Mesenchymal stem cell (in vitro differentiated cells and primary cell): ENCODE data around the gene SMAD3.

ENCODE experiments used
- DNase-seq: peaks from one replicate; pipeline ENCODE4 v3.0.0-alpha.2; 2013
- H2AFZ ChIP-seq: one replicate; pipeline ENCODE4 v1.6.1; 2013; ENCODE audit warnings: low read depth, mild to moderate bottlenecking, control low read depth, inconsistent platforms, low read length, moderate library complexity
- H2AK5ac ChIP-seq: 2 replicates; pipeline ENCODE4 v1.6.1; 2013; ENCODE audit warnings: low read length, moderate library complexity, mild to moderate bottlenecking, inconsistent platforms; ENCODE audit not compliant: severe bottlenecking
- H2BK120ac ChIP-seq: one replicate; pipeline ENCODE4 v1.6.1; 2013; ENCODE audit warnings: low read depth, mild to moderate bottlenecking, inconsistent platforms, low read length, moderate library complexity
- H2BK12ac ChIP-seq, 2 experiments: one replicate each; pipeline ENCODE4 v1.6.1; 2013; ENCODE audit warnings: inconsistent platforms in 2 of 2, low read length in 2 of 2, mild to moderate bottlenecking in 2 of 2, moderate library complexity in 2 of 2, control low read depth in 1 of 2
- H2BK15ac ChIP-seq: one replicate; pipeline ENCODE4 v1.6.1; 2013; ENCODE audit warnings: mild to moderate bottlenecking, low read depth, inconsistent platforms; ENCODE audit not compliant: poor library complexity, severe bottlenecking
- H2BK5ac ChIP-seq: 2 replicates; pipeline ENCODE4 v1.6.1; 2013; ENCODE audit warnings: low read depth, mild to moderate bottlenecking, low read length, control low read depth, inconsistent platforms; ENCODE audit not compliant: poor library complexity, severe bottlenecking
- H3K14ac ChIP-seq, 2 experiments: one replicate each; pipeline ENCODE4 v1.6.1; 2013; ENCODE audit warnings: inconsistent platforms in 2 of 2, low read length in 2 of 2, control low read depth in 1 of 2, mild to moderate bottlenecking in 1 of 2, moderate library complexity in 1 of 2
- H3K18ac ChIP-seq, 2 experiments: one replicate each; pipeline ENCODE4 v1.6.1; 2013; ENCODE audit warnings: inconsistent platforms in 2 of 2, low read length in 2 of 2, control low read depth in 1 of 2, low read depth in 1 of 2, mild to moderate bottlenecking in 1 of 2
- H3K23ac ChIP-seq, 2 experiments: one replicate each; pipeline ENCODE4 v1.6.1; 2013; ENCODE audit warnings: inconsistent platforms in 2 of 2, low read length in 2 of 2, mild to moderate bottlenecking in 2 of 2, moderate library complexity in 2 of 2, control low read depth in 1 of 2
- H3K27ac ChIP-seq: 2 replicates; pipeline ENCODE4 v1.5.1; 2013; ENCODE audit warnings: mild to moderate bottlenecking, moderate library complexity, low read length, control low read depth, inconsistent platforms; ENCODE audit not compliant: poor library complexity, severe bottlenecking
- H3K27me3 ChIP-seq, 2 experiments: 2 replicates each; pipeline versions ENCODE4 v1.6.1 to v1.7.0; 2013; ENCODE audit warnings: low read length in 2 of 2, mild to moderate bottlenecking in 2 of 2, moderate library complexity in 2 of 2, control low read depth in 1 of 2, inconsistent platforms in 1 of 2; ENCODE audit not compliant: control insufficient read depth in 1 of 2, insufficient read depth in 1 of 2
- H3K36me3 ChIP-seq, 2 experiments: 2 replicates each; pipeline versions ENCODE4 v1.6.1 to v1.7.0; 2013; ENCODE audit warnings: low read length in 2 of 2, control low read depth in 1 of 2, inconsistent platforms in 1 of 2, low read depth in 1 of 2, mild to moderate bottlenecking in 1 of 2; ENCODE audit not compliant: insufficient read depth in 2 of 2, control insufficient read depth in 1 of 2
- H3K4ac ChIP-seq, 2 experiments: one replicate each; pipeline ENCODE4 v1.6.1; 2013; ENCODE audit warnings: inconsistent platforms in 2 of 2, low read length in 2 of 2, mild to moderate bottlenecking in 2 of 2, moderate library complexity in 2 of 2, control low read depth in 1 of 2, low read depth in 1 of 2
- H3K4me1 ChIP-seq: 2 replicates; pipeline ENCODE4 v1.6.1; 2013; ENCODE audit warnings: low read depth, low read length, control low read depth; ENCODE audit not compliant: control insufficient read depth, insufficient read depth
- H3K4me2 ChIP-seq: 2 replicates; pipeline ENCODE4 v1.6.1; 2013; ENCODE audit warnings: low read length, mild to moderate bottlenecking, inconsistent platforms; ENCODE audit not compliant: poor library complexity, severe bottlenecking
- H3K4me3 ChIP-seq, 2 experiments: 2 replicates each; pipeline versions ENCODE4 v1.5.1 to v1.7.0; 2013; ENCODE audit warnings: low read length in 2 of 2, mild to moderate bottlenecking in 2 of 2, control low read depth in 1 of 2, low read depth in 1 of 2; ENCODE audit not compliant: insufficient read depth in 1 of 2
- H3K79me1 ChIP-seq: replicated peaks from 2 replicates; pipeline ENCODE4 v1.6.1; 2013; ENCODE audit warnings: mild to moderate bottlenecking, control low read depth, low read length, inconsistent platforms; ENCODE audit not compliant: poor library complexity, severe bottlenecking
- H3K9ac ChIP-seq: 2 replicates; pipeline ENCODE4 v1.7.0; 2013; ENCODE audit warnings: mild to moderate bottlenecking, low read length, moderate library complexity
- H3K9me3 ChIP-seq: 2 replicates; pipeline ENCODE4 v1.7.0; 2013; ENCODE audit warnings: mild to moderate bottlenecking, low read length; ENCODE audit not compliant: control insufficient read depth
- H4K8ac ChIP-seq: one replicate; pipeline ENCODE4 v1.6.1; 2013; ENCODE audit warnings: inconsistent platforms, mild to moderate bottlenecking, low read length, moderate library complexity
- H4K91ac ChIP-seq: one replicate; pipeline ENCODE4 v1.6.1; 2013; ENCODE audit warnings: mild to moderate bottlenecking, low read length, inconsistent platforms
- WGBS: methylation state at CpG from one replicate; pipeline ENCODE4 v1.1.7; 2013; ENCODE audit warnings: mixed read lengths; 5-methylcytosine and 5-hydroxymethylcytosine counted together

Gene SMAD3

GRCh38 chr15:67115586-67115969, 50.2 kb downstream of the SMAD3 start:
- H3K9ac ChIP-seq: no peak overlapping the region
- H2AFZ ChIP-seq: no peak overlapping the region
- H3K9me3 ChIP-seq: peaks cover 7% of the 10 kb centered on the region
- no peak overlapping the region for H3K23ac ChIP-seq
- H4K91ac ChIP-seq: no peak overlapping the region
- peaks cover 22% of the 10 kb centered on the region for H3K79me1 ChIP-seq
- H3K27me3 ChIP-seq: no peaks in the 10 kb centered on the region
- no peak for DNase-seq
- no peak overlapping the region for H3K27ac ChIP-seq
- no peak overlapping the region for H4K8ac ChIP-seq
- WGBS: 91% methylated on average over 1 of the region's 1 CpG
- H2AK5ac ChIP-seq: no peak overlapping the region
- H2BK120ac ChIP-seq: no peak overlapping the region
- no peak overlapping the region for H3K4me2 ChIP-seq
- no peak overlapping the region for H2BK15ac ChIP-seq
- H2BK12ac ChIP-seq: peak overlapping the region in 1 of 2 experiments; percentile 35
- peaks cover 9% of the 10 kb centered on the region for H3K4me1 ChIP-seq
- H3K4ac ChIP-seq: no peak overlapping the region
- no peak overlapping the region for H2BK5ac ChIP-seq
- peak overlapping the region; percentile 32 to 59 for H3K18ac ChIP-seq
- H3K4me3 ChIP-seq: no peak overlapping the region
- H3K36me3 ChIP-seq: peaks cover 3 to 29% of the 10 kb centered on the region in 2 experiments
- no peak overlapping the region for H3K14ac ChIP-seq

GRCh38 chr15:67116742-67117141, 51.3 kb downstream of the SMAD3 start:
- Histone ChIP-seq H3K4me1 (peaks cover 17% of the 10 kb centered on the region), H3K18ac (peak overlapping the region in 1 of 2 experiments; percentile 48), H3K27me3 (no peaks in the 10 kb centered on the region), H3K14ac (peak overlapping the region in 1 of 2 experiments; percentile 35), H4K91ac (no peak overlapping the region), H3K27ac (no peak overlapping the region), H3K36me3 (peaks cover 3 to 22% of the 10 kb centered on the region in 2 experiments), H2BK12ac (peak overlapping the region in 1 of 2 experiments; percentile 40), H3K9me3 (no peaks in the 10 kb centered on the region), H3K9ac (peak overlapping the region; percentile 1), H2BK5ac (no peak overlapping the region), H3K4me3 (no peak overlapping the region), H2AK5ac (no peak overlapping the region), H2AFZ (no peak overlapping the region), H3K23ac (no peak overlapping the region), H4K8ac (no peak overlapping the region), H3K4me2 (no peak overlapping the region), H2BK15ac (no peak overlapping the region), H2BK120ac (no peak overlapping the region), H3K79me1 (peaks cover 22% of the 10 kb centered on the region), H3K4ac (no peak overlapping the region)
- DNase-seq: peak; percentile 67
- 64% methylated on average over 1 of the region's 2 CpGs for WGBS

- H2BK120ac ChIP-seq: no peak overlapping the region
- H4K8ac ChIP-seq: peak overlapping the region; percentile 28
- no peak overlapping the region for H2BK5ac ChIP-seq
- peak; percentile 81 for DNase-seq
- H3K27me3 ChIP-seq: no peaks in the 10 kb centered on the region
- H3K23ac ChIP-seq: no peak overlapping the region
- H3K4me3 ChIP-seq: no peak overlapping the region
- no peak overlapping the region for H3K27ac ChIP-seq
- peaks cover 17% of the 10 kb centered on the region for H3K4me1 ChIP-seq
- H2BK12ac ChIP-seq: peak overlapping the region; percentile 29 to 55
- no peak overlapping the region for H4K91ac ChIP-seq
- H2AFZ ChIP-seq: no peak overlapping the region
- no peaks in the 10 kb centered on the region for H3K9me3 ChIP-seq
- H3K4ac ChIP-seq: peak overlapping the region in 1 of 2 experiments; percentile 32
- peaks cover 22% of the 10 kb centered on the region for H3K79me1 ChIP-seq
- H3K4me2 ChIP-seq: no peak overlapping the region
- H3K14ac ChIP-seq: no peak overlapping the region
- peaks cover 3 to 22% of the 10 kb centered on the region in 2 experiments for H3K36me3 ChIP-seq
- H3K9ac ChIP-seq: peak overlapping the region; percentile 1
- no peak overlapping the region for H2AK5ac ChIP-seq
- H2BK15ac ChIP-seq: no peak overlapping the region
- 92% methylated on average over 2 of the region's 3 CpGs for WGBS
- H3K18ac ChIP-seq: peak overlapping the region; percentile 6 to 75
Observed at GRCh38 chr15:67117370-67117769, 52.0 kb downstream of the SMAD3 start.

GRCh38 chr15:67118808-67119207, 53.4 kb downstream of the SMAD3 start:
- Histone ChIP-seq H4K8ac (peak overlapping the region; percentile 16), H3K4me1 (peaks cover 17% of the 10 kb centered on the region), H2AFZ (no peak overlapping the region), H3K4me3 (no peak overlapping the region), H3K14ac (no peak overlapping the region), H3K9ac (no peak overlapping the region), H2BK120ac (no peak overlapping the region), H2BK5ac (no peak overlapping the region), H4K91ac (peak overlapping the region; percentile 62), H2AK5ac (no peak overlapping the region), H3K79me1 (peaks cover 21% of the 10 kb centered on the region), H2BK15ac (no peak overlapping the region), H3K27ac (no peak overlapping the region), H2BK12ac (peak overlapping the region; percentile 23 to 81), H3K4ac (peak overlapping the region; percentile 3 to 80), H3K4me2 (no peak overlapping the region), H3K9me3 (no peaks in the 10 kb centered on the region), H3K18ac (peak overlapping the region; percentile 83 to 84), H3K36me3 (peaks cover 3 to 22% of the 10 kb centered on the region in 2 experiments), H3K23ac (no peak overlapping the region), H3K27me3 (no peaks in the 10 kb centered on the region)
- DNase-seq: no peak
- WGBS: 67% methylated on average over 5 of the region's 5 CpGs
